GM12878 (cell line): ENCODE data around the gene FGF14.

Source experiments
- NFIC ChIP-seq: IDR thresholded peaks from 2 replicates; pipeline ENCODE4 v1.6.1; 2012; ENCODE audit warnings: low read depth, mild to moderate bottlenecking, inconsistent platforms, low read length, moderate library complexity
- RELA ChIP-seq: fragments of 450-650 bp; IDR thresholded peaks from 2 replicates; pipeline ENCODE4 v1.8.0; 2014; ENCODE audit warnings: borderline replicate concordance; ENCODE audit not compliant: partially characterized antibody
- YY1 ChIP-seq: IDR thresholded peaks from 2 replicates; pipeline ENCODE4 v1.6.1; 2011; ENCODE audit warnings: low read depth, mild to moderate bottlenecking, low read length

DNA sequence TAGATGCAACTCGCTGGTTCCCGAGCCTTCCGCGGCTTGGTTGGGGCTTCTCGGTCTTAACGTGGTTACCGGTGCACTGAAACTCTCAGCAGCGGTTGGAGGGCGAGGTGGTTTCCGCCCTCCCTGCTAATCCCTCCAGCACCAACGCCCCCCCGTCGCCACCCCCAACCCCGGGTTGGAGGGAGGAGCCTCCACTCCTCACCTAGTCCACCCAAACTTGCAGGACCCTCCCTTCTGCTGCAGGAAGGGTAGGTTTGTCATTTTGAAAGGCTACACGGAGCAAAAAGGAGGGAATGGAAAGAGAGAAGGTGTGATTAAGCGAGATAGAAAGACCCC, 484.4 kb downstream of the FGF14 start:
- TF ChIP-seq NFIC, result no peak
- TF ChIP-seq RELA, result no peak
- TF ChIP-seq YY1, result no peak
